IMR-90 (cell line): ENCODE measurements around the gene GDNF. TPM values are rescaled to one million over a fixed set of nuclear protein-coding genes. Genes with fewer than 3 reads are reported as not detected.

Experiments
- ATAC-seq: fragments of 200-7000 bp; cut with Tn5 transposase; 2 replicates; pipeline ENCODE4 v1.9.1; 2020; ENCODE audit warnings: low read depth, mild to moderate bottlenecking, moderate library complexity
- BruUV-seq: library from RNA; stranded (reverse); fragments of 400-500 nt; replicated peaks from 2 replicates; lab custom pipeline; 2021; lab: Mats Ljungman, UMichigan
- CTCF ChIA-PET: fragments of 300-600 bp; formaldehyde crosslinking; extraction: SDS; loops from one replicate; lab custom pipeline; 2021; ENCODE audit warnings: antibody characterized with exemption; lab: Yijun Ruan, JAX
- POLR2A ChIA-PET: fragments of 300-600 bp; sonication (Branson Sonifier 250); formaldehyde crosslinking; loops from one replicate; lab custom pipeline; 2022; ENCODE audit warnings: antibody characterized with exemption; ENCODE audit not compliant: unreplicated experiment; lab: Charles Lee
- DNase-seq: peaks from one replicate; pipeline ENCODE4 v3.0.0; 2013
- H2AFZ ChIP-seq: replicated peaks from 2 replicates; pipeline ENCODE3; 2013; ENCODE audit warnings: low read length, mild to moderate bottlenecking; ENCODE audit not compliant: poor library complexity
- H2AK5ac ChIP-seq: 2 replicates; pipeline ENCODE4 v1.6.1; 2013; ENCODE audit warnings: low read depth, low read length, inconsistent platforms
- H2AK9ac ChIP-seq: replicated peaks from 2 replicates; pipeline ENCODE3; 2013; ENCODE audit warnings: mild to moderate bottlenecking, low read depth, low read length, moderate library complexity; ENCODE audit not compliant: poor library complexity
- H2BK120ac ChIP-seq: 2 replicates; pipeline ENCODE4 v1.6.1; 2013; ENCODE audit warnings: low read depth, low read length, inconsistent platforms
- H2BK15ac ChIP-seq: 3 replicates; pipeline ENCODE4 v1.6.1; 2013; ENCODE audit warnings: low read depth, low read length, inconsistent platforms
- H2BK20ac ChIP-seq: 2 replicates; pipeline ENCODE4 v1.6.1; 2013; ENCODE audit warnings: low read depth, mild to moderate bottlenecking, inconsistent platforms, low read length, moderate library complexity
- H2BK5ac ChIP-seq: 2 replicates; pipeline ENCODE4 v1.6.1; 2013; ENCODE audit warnings: mild to moderate bottlenecking, low read depth, low read length, inconsistent platforms; ENCODE audit not compliant: poor library complexity, severe bottlenecking
- H3K14ac ChIP-seq: replicated peaks from 2 replicates; pipeline ENCODE4 v1.6.1; 2013; ENCODE audit warnings: low read depth, low read length, inconsistent platforms
- H3K18ac ChIP-seq: 2 replicates; pipeline ENCODE4 v1.6.1; 2013; ENCODE audit warnings: low read depth, low read length, control low read depth
- H3K23ac ChIP-seq: 2 replicates; pipeline ENCODE4 v1.6.1; 2013; ENCODE audit warnings: low read depth, low read length, inconsistent platforms
- H3K27ac ChIP-seq: 2 replicates; pipeline ENCODE4 v1.5.1; 2013; ENCODE audit warnings: mild to moderate bottlenecking, control low read depth, low read length; ENCODE audit not compliant: insufficient read depth
- H3K27me3 ChIP-seq: 2 replicates; pipeline ENCODE4 v1.6.1; 2013; ENCODE audit warnings: low read length; ENCODE audit not compliant: control insufficient read depth, insufficient read depth
- H3K36me3 ChIP-seq: 2 replicates; pipeline ENCODE4 v1.6.1; 2013; ENCODE audit warnings: low read length, mixed read lengths; ENCODE audit not compliant: control insufficient read depth, insufficient read depth
- H3K4ac ChIP-seq: 2 replicates; pipeline ENCODE4 v1.6.1; 2013; ENCODE audit warnings: low read depth, low read length, inconsistent platforms
- H3K4me1 ChIP-seq: 2 replicates; pipeline ENCODE4 v1.6.1; 2013; ENCODE audit warnings: low read length, mixed read lengths; ENCODE audit not compliant: control insufficient read depth, insufficient read depth
- H3K4me2 ChIP-seq: 2 replicates; pipeline ENCODE4 v1.6.1; 2013; ENCODE audit warnings: low read depth, mild to moderate bottlenecking, control low read depth, low read length, moderate library complexity
- H3K4me3 ChIP-seq: 2 replicates; pipeline ENCODE4 v1.5.1; 2013; ENCODE audit warnings: low read depth, mild to moderate bottlenecking, control low read depth, low read length, moderate library complexity; ENCODE audit not compliant: insufficient read depth
- H3K56ac ChIP-seq: 2 replicates; pipeline ENCODE4 v1.6.1; 2013; ENCODE audit warnings: low read length, inconsistent platforms; ENCODE audit not compliant: insufficient read depth; ENCODE audit errors: extremely low read depth
- H3K79me1 ChIP-seq, 2 experiments: 2 replicates each; pipeline ENCODE4 v1.6.1; 2013; ENCODE audit warnings: low read length in 2 of 2, inconsistent platforms in 1 of 2, low read depth in 1 of 2
- H3K9ac ChIP-seq: 2 replicates; pipeline ENCODE4 v1.6.1; 2013; ENCODE audit warnings: low read depth, low read length, control low read depth
- H3K9me1 ChIP-seq: 2 replicates; pipeline ENCODE4 v1.6.1; 2013; ENCODE audit warnings: low read length, inconsistent platforms; ENCODE audit not compliant: insufficient read depth
- H3K9me3 ChIP-seq: 2 replicates; pipeline ENCODE4 v1.6.1; 2013; ENCODE audit warnings: low read length; ENCODE audit not compliant: control insufficient read depth, insufficient read depth
- H4K20me1 ChIP-seq: 2 replicates; pipeline ENCODE4 v1.6.1; 2013; ENCODE audit warnings: low read length, inconsistent platforms; ENCODE audit not compliant: insufficient read depth
- H4K5ac ChIP-seq: 2 replicates; pipeline ENCODE4 v1.6.1; 2013; ENCODE audit warnings: mild to moderate bottlenecking, low read depth, low read length, control low read depth
- H4K8ac ChIP-seq, 2 experiments: 2 replicates each; pipeline ENCODE4 v1.6.1; 2013; ENCODE audit warnings: low read depth in 2 of 2, low read length in 2 of 2, control low read depth in 1 of 2, inconsistent platforms in 1 of 2
- H4K91ac ChIP-seq: 2 replicates; pipeline ENCODE4 v1.6.1; 2013; ENCODE audit warnings: low read depth, low read length, inconsistent platforms; ENCODE audit not compliant: insufficient read depth
- BHLHE40 ChIP-seq: fragments of 150-350 bp; IDR thresholded peaks from 2 replicates; pipeline ENCODE4 v1.6.1; 2016; ENCODE audit warnings: mild to moderate bottlenecking, low read depth, low read length
- CEBPB ChIP-seq: IDR thresholded peaks from 2 replicates; pipeline ENCODE4 v1.6.1; 2012; ENCODE audit warnings: low read depth, low read length, improper control_type of control experiment
- CHD1 ChIP-seq: IDR thresholded peaks from 2 replicates; pipeline ENCODE4 v1.6.1; 2012; ENCODE audit warnings: low read depth, low read length, improper control_type of control experiment
- CTCF ChIP-seq: conservative IDR thresholded peaks from 2 replicates; pipeline ENCODE4 v1.5.1; 2012; ENCODE audit warnings: mild to moderate bottlenecking, low read depth, low read length, improper control_type of control experiment
- FOS ChIP-seq: fragments of 150-350 bp; IDR thresholded peaks from 2 replicates; pipeline ENCODE4 v1.6.1; 2016; ENCODE audit warnings: low read depth, low read length
- MAFK ChIP-seq: IDR thresholded peaks from 2 replicates; pipeline ENCODE4 v1.6.1; 2012; ENCODE audit warnings: low read depth, low read length, improper control_type of control experiment
- MAZ ChIP-seq: IDR thresholded peaks from 2 replicates; pipeline ENCODE4 v1.6.1; 2012; ENCODE audit warnings: low read depth, mild to moderate bottlenecking, low read length, improper control_type of control experiment, moderate library complexity, borderline replicate concordance
- NFE2L2 ChIP-seq: fragments of 150-350 bp; IDR thresholded peaks from 2 replicates; pipeline ENCODE4 v1.6.1; 2016; ENCODE audit warnings: low read depth, mild to moderate bottlenecking, low read length
- RAD21 ChIP-seq: IDR thresholded peaks from 2 replicates; pipeline ENCODE4 v1.6.1; 2012; ENCODE audit warnings: low read length, improper control_type of control experiment
- RCOR1 ChIP-seq: IDR thresholded peaks from 2 replicates; pipeline ENCODE4 v1.6.1; 2012; ENCODE audit warnings: mild to moderate bottlenecking, low read length, improper control_type of control experiment; ENCODE audit not compliant: insufficient replicate concordance
- RFX5 ChIP-seq: IDR thresholded peaks from 2 replicates; pipeline ENCODE4 v1.8.0; 2012; ENCODE audit warnings: low read depth, mild to moderate bottlenecking, low read length, moderate library complexity
- WGBS, 2 experiments: methylation state at CpG; one replicate each; pipeline versions ENCODE4 v1.1.5 to v1.1.7; 2013; ENCODE audit warnings: missing lambda C conversion rate in 2 of 2; ENCODE audit not compliant: insufficient read length in 1 of 2; ENCODE audit errors: extremely low coverage in 2 of 2; 5-methylcytosine and 5-hydroxymethylcytosine counted together
- dilution Hi-C: fragments of 300-500 bp; cut with HindIII; formaldehyde crosslinking; loops from one replicate; pipeline ENCODE4 v1.14.3; 2018; ENCODE audit warnings: low sequenced_read_pairs; ENCODE audit not compliant: unreplicated experiment
- in situ Hi-C: fragments of 300-500 bp; cut with MboI; formaldehyde crosslinking; loops from 3 replicates; pipeline ENCODE4 v1.14.3; 2019; ENCODE audit warnings: low sequenced_read_pairs, inconsistent platforms, mixed read lengths
- intact Hi-C: fragments of 100-400 bp; cut with micrococcal nuclease; formaldehyde crosslinking; loops from 2 replicates; pipeline ENCODE4 v1.10.0; 2022
- polyA plus RNA-seq, 3 experiments: library from polyadenylated mRNA; depleted of rRNA; stranded (reverse); fragments of >200 nt; gene quantifications; 2 replicates each; pipeline ENCODE4 v1.2.3, GENCODE V29; 2012; ENCODE audit warnings: low replicate concordance in 1 of 3
- total RNA-seq: library from RNA; depleted of rRNA; stranded (reverse); fragments of >200 nt; gene quantifications from 2 replicates; pipeline ENCODE4 v1.2.3, GENCODE V29; 2012

Gene GDNF
- total and polyA plus RNA-seq, 2 of the 4 experiments (the other 2 are of a cell fraction) = 0.18 to 0.82 TPM

- ATAC-seq (peak; percentile 93), DNase-seq (peak; percentile 98)
- H2AFZ ChIP-seq = peak overlapping the region; percentile 28
- peak overlapping the region; percentile 85 to 97; a peak in 3 of 4 replicates for H4K8ac ChIP-seq
- peak overlapping the region; percentile 100 for H2BK120ac ChIP-seq
- peak overlapping the region; percentile 87; the same call in 1 of the 2 replicates for H3K56ac ChIP-seq
- H3K4me1 ChIP-seq = peaks cover 21% of the 10 kb centered on the region
- H2AK5ac ChIP-seq = no peak overlapping the region; the same call in 1 of the 2 replicates
- H3K18ac ChIP-seq = peak overlapping the region; percentile 99; the same call in 1 of the 2 replicates
- intact Hi-C loops = loop anchor here (5.0 kb wide), 2 partner anchors 66 to 421 kb away; no protein-coding TSS in a partner anchor
- peak overlapping the region; percentile 66; the same call in 1 of the 2 replicates for H3K4me2 ChIP-seq
- H3K14ac ChIP-seq = 0 out of 2 replicates have a peak overlapping the region, but pooled peaks have one; percentile 99
- H4K91ac ChIP-seq = peak overlapping the region; percentile 99
- in situ Hi-C loops = no loop called here
- H3K27ac ChIP-seq = no peak overlapping the region; the same call in 1 of the 2 replicates
- H4K20me1 ChIP-seq = peaks cover 6% of the 10 kb centered on the region
- H3K36me3 ChIP-seq = no peaks in the 10 kb centered on the region
- no peaks in the 10 kb centered on the region for H3K9me3 ChIP-seq
- no peak overlapping the region for H3K4me3 ChIP-seq
- H3K23ac ChIP-seq = peak overlapping the region; percentile 96; the same call in 1 of the 2 replicates
- H3K27me3 ChIP-seq = no peaks in the 10 kb centered on the region
- H3K79me1 ChIP-seq = no peaks in the 10 kb centered on the region
- H4K5ac ChIP-seq = peak overlapping the region; percentile 99; the same call in 1 of the 2 replicates
- peak overlapping the region; percentile 97 for H2BK5ac ChIP-seq
- no CpG with 5 or more reads among the region's 2 CpGs for WGBS, 2 experiments
- peak overlapping the region; percentile 98; the same call in 2 of the 3 replicates for H2BK15ac ChIP-seq
- TF ChIP-seq MAFK = peak; percentile 27; the same call in 1 of the 2 replicates
- peak; percentile 37 for TF ChIP-seq RAD21
- no peak for TF ChIP-seq RFX5
- TF ChIP-seq CTCF = no peak
- TF ChIP-seq RCOR1 = peak; percentile 98
- TF ChIP-seq MAZ = peak; percentile 42; the same call in 1 of the 2 replicates
- TF ChIP-seq CHD1 = peak; percentile 57; the same call in 1 of the 2 replicates
- peak; percentile 31 for TF ChIP-seq CEBPB
- peak; percentile 86 for TF ChIP-seq FOS
- peak; percentile 62 for TF ChIP-seq BHLHE40
- TF ChIP-seq NFE2L2 = peak; percentile 19; the same call in 1 of the 2 replicates
- dilution Hi-C loops = no loop called here
- H3K9me1 ChIP-seq = peaks cover 7% of the 10 kb centered on the region
- CTCF ChIA-PET = no interaction called here
- H3K9ac ChIP-seq = no peak overlapping the region
- POLR2A ChIA-PET = no interaction called here
- peak overlapping the region; percentile 99; the same call in 1 of the 2 replicates for H3K4ac ChIP-seq
- peak overlapping the region; percentile 87 for H2AK9ac ChIP-seq
- BruUV-seq = no TSS peak
- H2BK20ac ChIP-seq = peak overlapping the region; percentile 100
Observed at GRCh38 chr5:37771731-37772130, 68.1 kb downstream of the GDNF start.
